GM19043 (cell line): ENCODE results near the gene SPINDOC.
A peak's percentile ranks its signal among the peaks of the same experiment; 100 is the strongest.

Source experiments
- ATAC-seq: cut with Tn5 transposase; IDR thresholded peaks from one replicate; pipeline ENCODE4 v1.9.1; 2021; ENCODE audit warnings: low read depth; ENCODE audit not compliant: unreplicated experiment

SPINDOC gene

GRCh38 chr11:63829823-63830489 lies 16.7 kb downstream of the SPINDOC start:
- ATAC-seq: no peak

GRCh38 chr11:63831326-63831725 lies 18.1 kb downstream of the SPINDOC start:
- no peak for ATAC-seq

- ATAC-seq: no peak
Observed at GRCh38 chr11:63832336-63832735, 19.1 kb downstream of the SPINDOC start.

GRCh38 chr11:63833048-63833447 lies 19.8 kb downstream of the SPINDOC start:
- ATAC-seq: no peak

GRCh38 chr11:63834535-63835157 lies 21.4 kb downstream of the SPINDOC start:
- ATAC-seq: no peak

GRCh38 chr11:63835158-63835545 lies 21.9 kb downstream of the SPINDOC start:
- no peak for ATAC-seq

- ATAC-seq: no peak
Observed at GRCh38 chr11:63837027-63837688, 23.9 kb downstream of the SPINDOC start.

GRCh38 chr11:63837739-63838138 lies 24.5 kb downstream of the SPINDOC start:
- ATAC-seq: no peak

GRCh38 chr11:63838150-63838677 lies 25.0 kb downstream of the SPINDOC start:
- no peak for ATAC-seq

GRCh38 chr11:63838678-63839507 lies 25.6 kb downstream of the SPINDOC start, which contains the start of gene MARK2:
MARK2 (plus strand) TSS chr11:63839110; CDS start chr11:63839507, 397 bp downstream.
- ATAC-seq: peak; percentile 61

- ATAC-seq: no peak
Observed at GRCh38 chr11:63839508-63840355, 26.5 kb downstream of the SPINDOC start.

- no peak for ATAC-seq
Observed at GRCh38 chr11:63840356-63841060, 27.3 kb downstream of the SPINDOC start.

GRCh38 chr11:63841554-63841953 lies 28.3 kb downstream of the SPINDOC start:
- ATAC-seq: no peak

GRCh38 chr11:63843041-63843440 lies 29.8 kb downstream of the SPINDOC start:
- ATAC-seq: no peak

- ATAC-seq: no peak
Observed at GRCh38 chr11:63844836-63845235, 31.6 kb downstream of the SPINDOC start.

GRCh38 chr11:63845303-63845702 lies 32.0 kb downstream of the SPINDOC start:
- no peak for ATAC-seq

GRCh38 chr11:63845911-63846310 lies 32.7 kb downstream of the SPINDOC start:
- no peak for ATAC-seq

- no peak for ATAC-seq
Observed at GRCh38 chr11:63846897-63847296, 33.6 kb downstream of the SPINDOC start.

GRCh38 chr11:63847363-63847762 lies 34.1 kb downstream of the SPINDOC start:
- ATAC-seq: no peak
